Neural progenitor cell (in vitro differentiated cells): ENCODE data around the gene TMEM233. TPM values are rescaled to one million over a fixed set of nuclear protein-coding genes. Genes with fewer than 3 reads are reported as not detected.

Source experiments
- DNase-seq: peaks from one replicate; pipeline ENCODE4 v3.0.0-alpha.2; 2016; ENCODE audit warnings: low spot score
- H2AFZ ChIP-seq: fragments of 200-600 bp; sonication (generic); replicated peaks from 2 replicates; pipeline ENCODE4 v1.6.1; 2016; ENCODE audit warnings: antibody characterized with exemption
- H3F3A ChIP-seq: fragments of 200-600 bp; sonication (generic); 2 replicates; pipeline ENCODE4 v1.6.1; 2016; ENCODE audit warnings: antibody characterized with exemption, low read depth
- H3K27ac ChIP-seq: fragments of 200-600 bp; sonication (generic); 2 replicates; pipeline ENCODE4 v1.5.1; 2016; ENCODE audit warnings: mild to moderate bottlenecking
- H3K27me3 ChIP-seq: fragments of 200-600 bp; sonication (generic); 2 replicates; pipeline ENCODE4 v1.6.1; 2016; ENCODE audit warnings: mild to moderate bottlenecking, moderate library complexity
- H3K36me3 ChIP-seq: fragments of 200-600 bp; sonication (generic); 2 replicates; pipeline ENCODE4 v1.5.1; 2016
- H3K4me1 ChIP-seq: fragments of 200-600 bp; sonication (generic); 2 replicates; pipeline ENCODE4 v1.6.1; 2016; ENCODE audit warnings: mixed run types
- H3K4me2 ChIP-seq: fragments of 200-600 bp; sonication (generic); 2 replicates; pipeline ENCODE4 v1.6.1; 2016
- H3K4me3 ChIP-seq: fragments of 200-600 bp; sonication (generic); 2 replicates; pipeline ENCODE4 v1.5.1; 2016
- H3K79me2 ChIP-seq: fragments of 200-600 bp; sonication (generic); 2 replicates; pipeline ENCODE4 v1.6.1; 2016; ENCODE audit warnings: low read depth
- H3K9ac ChIP-seq: fragments of 200-600 bp; sonication (generic); 2 replicates; pipeline ENCODE4 v1.6.1; 2016
- H3K9me3 ChIP-seq: fragments of 200-600 bp; sonication (generic); 2 replicates; pipeline ENCODE4 v1.5.1; 2016; ENCODE audit warnings: low read depth
- H4K20me1 ChIP-seq: fragments of 200-600 bp; sonication (generic); 2 replicates; pipeline ENCODE4 v1.6.1; 2016; ENCODE audit warnings: low read depth
- H3K27ac Mint-ChIP-seq: 3 replicates; pipeline ENCODE4 v1.8.0; 2021; ENCODE audit warnings: mixed read lengths
- H3K27me3 Mint-ChIP-seq: 2 replicates; pipeline ENCODE4 v1.8.0; 2022; ENCODE audit warnings: low read depth, mild to moderate bottlenecking, inconsistent platforms, moderate library complexity, mixed read lengths; ENCODE audit not compliant: insufficient read depth
- H3K36me3 Mint-ChIP-seq: 3 replicates; pipeline ENCODE4 v1.8.0; 2021; ENCODE audit warnings: mixed read lengths
- H3K4me1 Mint-ChIP-seq: 3 replicates; pipeline ENCODE4 v1.8.0; 2021; ENCODE audit warnings: mixed read lengths
- H3K4me3 Mint-ChIP-seq: 3 replicates; pipeline ENCODE4 v1.8.0; 2021; ENCODE audit warnings: mild to moderate bottlenecking, moderate library complexity, mixed read lengths
- H3K9me3 Mint-ChIP-seq: 3 replicates; pipeline ENCODE4 v1.8.0; 2020; ENCODE audit warnings: mixed read lengths
- CTCF ChIP-seq: fragments of 200-600 bp; sonication (generic); IDR thresholded peaks from 2 replicates; pipeline ENCODE4 v1.5.1; 2017; ENCODE audit warnings: antibody characterized with exemption, mild to moderate bottlenecking
- EZH2 ChIP-seq: fragments of 200-600 bp; sonication (generic); IDR thresholded peaks from 2 replicates; pipeline ENCODE4 v1.6.1; 2017; ENCODE audit warnings: antibody characterized with exemption, mild to moderate bottlenecking, moderate library complexity
- EZH2phosphoT487 ChIP-seq: fragments of 200-600 bp; sonication (generic); IDR thresholded peaks from 2 replicates; pipeline ENCODE4 v1.6.1; 2017; ENCODE audit warnings: antibody characterized with exemption
- total RNA-seq: library from RNA; depleted of rRNA; stranded (reverse); fragments of >200 nt; gene quantifications from 2 replicates; pipeline ENCODE4 v1.2.3, GENCODE V29; 2015; ENCODE audit warnings: low replicate concordance

The TMEM233 gene
- total RNA-seq, 1 donor from 2014 or later: not detected

DNA sequence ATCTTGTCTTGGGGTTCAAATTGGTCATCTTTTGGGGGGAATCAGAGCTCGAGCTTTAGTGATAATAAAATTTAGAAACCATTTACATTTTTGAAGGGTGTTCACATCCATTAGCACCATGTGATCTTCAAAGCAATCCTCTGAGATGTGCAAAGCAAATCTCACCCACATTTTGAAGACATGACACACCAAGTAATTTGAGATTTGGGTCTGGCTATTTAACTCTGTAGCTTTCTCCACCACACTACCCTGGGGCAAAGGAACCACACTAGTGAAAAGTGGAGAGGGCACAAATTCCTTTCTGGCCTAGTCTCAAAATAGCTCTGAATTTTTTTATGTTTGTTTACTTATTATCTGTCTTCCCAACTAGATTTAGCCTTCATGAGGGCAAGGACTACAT is 46.6 kb upstream of the TMEM233 start:
- Mint-ChIP-seq H3K4me1 (no peaks in the 10 kb centered on the region), H3K27me3 (peaks cover 6% of the 10 kb centered on the region)

GRCh38 chr12:119556854-119557253 is 36.7 kb upstream of the TMEM233 start:
- no peaks in the 10 kb centered on the region for H3F3A ChIP-seq
- H3K27ac ChIP-seq: no peak overlapping the region
- H3K4me3 Mint-ChIP-seq: no peak overlapping the region
- H3K9ac ChIP-seq: no peak overlapping the region
- TF ChIP-seq EZH2 (no peak), EZH2phosphoT487 (no peak), CTCF (no peak)
- H3K36me3 Mint-ChIP-seq: no peaks in the 10 kb centered on the region
- no peak for DNase-seq
- H3K79me2 ChIP-seq: no peaks in the 10 kb centered on the region
- H3K9me3 ChIP-seq: no peaks in the 10 kb centered on the region
- no peaks in the 10 kb centered on the region for H3K36me3 ChIP-seq
- H3K4me2 ChIP-seq: no peak overlapping the region
- H3K27me3 Mint-ChIP-seq: no peaks in the 10 kb centered on the region
- H4K20me1 ChIP-seq: no peaks in the 10 kb centered on the region
- H2AFZ ChIP-seq: no peak overlapping the region
- H3K9me3 Mint-ChIP-seq: no peaks in the 10 kb centered on the region
- peaks cover 12% of the 10 kb centered on the region for H3K27me3 ChIP-seq
- H3K4me1 ChIP-seq: no peaks in the 10 kb centered on the region
- no peak overlapping the region for H3K4me3 ChIP-seq
- no peak overlapping the region for H3K27ac Mint-ChIP-seq
- no peaks in the 10 kb centered on the region for H3K4me1 Mint-ChIP-seq

More for the DNA sequence above, 46.6 kb upstream of the TMEM233 start:
- no peaks in the 10 kb centered on the region for H3K9me3 ChIP-seq
- H3K4me2 ChIP-seq: no peak overlapping the region
- H3K4me3 ChIP-seq: no peak overlapping the region
- H3F3A ChIP-seq: no peaks in the 10 kb centered on the region
- H2AFZ ChIP-seq: no peak overlapping the region
- Mint-ChIP-seq H3K4me3 (no peak overlapping the region), H3K27ac (no peak overlapping the region), H3K36me3 (no peaks in the 10 kb centered on the region), H3K9me3 (no peaks in the 10 kb centered on the region)
- H3K27me3 ChIP-seq: peaks cover 36% of the 10 kb centered on the region
- no peak for DNase-seq
- TF ChIP-seq CTCF: no peak
- no peaks in the 10 kb centered on the region for H3K79me2 ChIP-seq
- H3K36me3 ChIP-seq: no peaks in the 10 kb centered on the region
- H4K20me1 ChIP-seq: no peaks in the 10 kb centered on the region
- no peaks in the 10 kb centered on the region for H3K4me1 ChIP-seq
- H3K9ac ChIP-seq: no peak overlapping the region
- no peak overlapping the region for H3K27ac ChIP-seq

- no peak for DNase-seq
- H3K4me1 Mint-ChIP-seq: no peaks in the 10 kb centered on the region
- no peak for TF ChIP-seq EZH2
These were observed 28.2 kb upstream of the TMEM233 start for GRCh38 chr12:119565404-119565803.

DNA sequence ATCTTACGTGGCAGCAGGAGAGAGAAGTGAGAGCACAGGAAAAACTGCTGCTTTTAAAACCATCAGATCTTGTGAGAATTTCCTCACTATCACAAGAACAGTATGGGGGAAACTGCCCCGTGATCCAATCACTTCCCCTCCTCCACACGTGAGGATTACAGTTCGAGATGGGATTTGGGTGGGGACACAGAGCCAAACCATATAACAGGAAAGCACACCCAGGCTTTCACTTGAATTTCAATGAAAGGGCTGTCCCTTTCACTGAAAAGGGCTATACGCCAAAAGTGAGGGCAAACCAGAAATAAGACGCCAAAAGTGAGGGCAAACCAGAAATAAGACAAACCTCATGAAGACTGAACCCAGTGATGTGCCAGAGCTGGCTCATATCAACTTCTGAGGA is 22.8 kb upstream of the TMEM233 start:
- Histone ChIP-seq H2AFZ (no peak overlapping the region), H3K4me1 (no peaks in the 10 kb centered on the region), H3K36me3 (no peaks in the 10 kb centered on the region), H3K9me3 (no peaks in the 10 kb centered on the region), H3K4me2 (no peak overlapping the region), H3K27me3 (no peaks in the 10 kb centered on the region), H3K4me3 (no peak overlapping the region), H3K9ac (no peak overlapping the region), H4K20me1 (no peaks in the 10 kb centered on the region), H3K79me2 (no peaks in the 10 kb centered on the region), H3K27ac (no peak overlapping the region), H3F3A (no peaks in the 10 kb centered on the region)
- Mint-ChIP-seq H3K4me3 (no peak overlapping the region), H3K36me3 (no peaks in the 10 kb centered on the region), H3K27me3 (peaks cover 5% of the 10 kb centered on the region), H3K4me1 (no peaks in the 10 kb centered on the region), H3K9me3 (no peaks in the 10 kb centered on the region), H3K27ac (no peak overlapping the region)
- TF ChIP-seq CTCF (no peak), EZH2 (no peak), EZH2phosphoT487 (no peak)
- DNase-seq: no peak

More at GRCh38 chr12:119565404-119565803, 28.2 kb upstream of the TMEM233 start:
- no peak overlapping the region for H3K27ac Mint-ChIP-seq
- Histone ChIP-seq H3K4me2 (no peak overlapping the region), H3K4me3 (no peak overlapping the region), H3K4me1 (no peaks in the 10 kb centered on the region), H3K36me3 (no peaks in the 10 kb centered on the region), H3K27ac (no peak overlapping the region), H4K20me1 (no peaks in the 10 kb centered on the region), H3K9me3 (no peaks in the 10 kb centered on the region), H3K27me3 (no peaks in the 10 kb centered on the region), H3F3A (no peaks in the 10 kb centered on the region), H3K79me2 (no peaks in the 10 kb centered on the region), H2AFZ (no peak overlapping the region), H3K9ac (no peak overlapping the region)
- no peaks in the 10 kb centered on the region for H3K9me3 Mint-ChIP-seq
- H3K36me3 Mint-ChIP-seq: no peaks in the 10 kb centered on the region
- no peak overlapping the region for H3K4me3 Mint-ChIP-seq
- no peaks in the 10 kb centered on the region for H3K27me3 Mint-ChIP-seq
